HEK293 (cell line): Measurements from ENCODE around the gene CMAS.

Experiments used
- CTCF ChIA-PET: fragments of 350-600 bp; formaldehyde crosslinking; extraction: SDS; loops from one replicate; lab custom pipeline; 2021; ENCODE audit warnings: antibody characterized with exemption; lab: Yijun Ruan, JAX
- POLR2A ChIA-PET: fragments of 300-600 bp; formaldehyde crosslinking; extraction: SDS; loops from one replicate; lab custom pipeline; 2020; ENCODE audit warnings: antibody characterized with exemption, inconsistent platforms; lab: Yijun Ruan, JAX
- H3K27ac ChIP-seq: fragments of 200-500 bp; sonication (Bioruptor generic); 2 replicates; pipeline ENCODE4 v1.5.1; 2014; ENCODE audit warnings: low read depth, low read length, control low read depth, inconsistent platforms; ENCODE audit errors: extremely low read depth
- H3K36me3 ChIP-seq, 2 experiments: fragments of 200-500 bp in 1 of 2; sonication (Bioruptor generic) in 1 of 2; 1 replicate in 1 of 2; 2 replicates in 1 of 2; pipeline ENCODE4 v1.5.1; 2014 to 2017; ENCODE audit warnings: inconsistent platforms in 2 of 2, low read length in 2 of 2; ENCODE audit not compliant: control insufficient read depth in 2 of 2, insufficient read depth in 1 of 2
- H3K4me1 ChIP-seq: fragments of 200-500 bp; sonication (Bioruptor generic); 2 replicates; pipeline ENCODE4 v1.5.1; 2014; ENCODE audit warnings: mild to moderate bottlenecking, low read length, inconsistent platforms; ENCODE audit not compliant: control insufficient read depth, insufficient read depth
- H3K4me3 ChIP-seq: 2 replicates; pipeline ENCODE4 v1.5.1; 2011; ENCODE audit warnings: low read depth, mild to moderate bottlenecking, control low read depth, low read length, moderate library complexity
- H3K9me3 ChIP-seq: fragments of 200-500 bp; sonication (Bioruptor generic); 2 replicates; pipeline ENCODE4 v1.5.1; 2014; ENCODE audit warnings: low read depth, low read length, inconsistent platforms; ENCODE audit not compliant: control insufficient read depth, insufficient read depth
- CTCF ChIP-seq: fragments of 450-650 bp; formaldehyde crosslinking; IDR thresholded peaks from 2 replicates; pipeline ENCODE4 v1.5.1; 2016; ENCODE audit warnings: missing biosample characterization, missing genetic modification characterization
- ELK4 ChIP-seq: IDR thresholded peaks from 2 replicates; pipeline ENCODE4 v1.6.1; 2011; ENCODE audit warnings: mild to moderate bottlenecking, low read depth, low read length, borderline replicate concordance
- HOXC10 ChIP-seq: sonication (generic); formaldehyde crosslinking; IDR thresholded peaks from 2 replicates; pipeline ENCODE4 v1.8.1; 2023; ENCODE audit warnings: mild to moderate bottlenecking, missing genetic modification reagents
- RBAK ChIP-seq: fragments of 450-650 bp; formaldehyde crosslinking; IDR thresholded peaks from 2 replicates; pipeline ENCODE4 v1.5.1; 2016; ENCODE audit warnings: missing biosample characterization, missing genetic modification characterization
- SCRT2 ChIP-seq: fragments of 450-650 bp; formaldehyde crosslinking; IDR thresholded peaks from 2 replicates; pipeline ENCODE4 v1.5.1; 2016; ENCODE audit warnings: missing biosample characterization, missing genetic modification characterization
- SETDB1 ChIP-seq: IDR thresholded peaks from one replicate; pipeline ENCODE4 v1.6.1; 2017; ENCODE audit warnings: mild to moderate bottlenecking, low read length, moderate library complexity, mixed read lengths; ENCODE audit not compliant: insufficient read length
- TSHZ1 ChIP-seq: fragments of 450-650 bp; formaldehyde crosslinking; IDR thresholded peaks from 2 replicates; pipeline ENCODE4 v1.5.1; 2016; ENCODE audit warnings: missing biosample characterization, missing genetic modification characterization, borderline replicate concordance
- ZBTB26 ChIP-seq: fragments of 450-650 bp; formaldehyde crosslinking; optimal IDR thresholded peaks from 2 replicates; pipeline ENCODE3; 2016; ENCODE audit warnings: missing biosample characterization, mild to moderate bottlenecking, missing genetic modification characterization
- ZBTB49 ChIP-seq: fragments of 450-650 bp; formaldehyde crosslinking; IDR thresholded peaks from 2 replicates; pipeline ENCODE4 v1.5.1; 2016; ENCODE audit warnings: missing biosample characterization, missing genetic modification characterization, low read depth
- ZNF140 ChIP-seq: fragments of 450-650 bp; formaldehyde crosslinking; IDR thresholded peaks from 2 replicates; pipeline ENCODE4 v1.5.1; 2016; ENCODE audit warnings: missing biosample characterization, missing genetic modification characterization
- ZNF214 ChIP-seq: fragments of 450-650 bp; formaldehyde crosslinking; IDR thresholded peaks from 2 replicates; pipeline ENCODE4 v1.5.1; 2017; ENCODE audit warnings: missing biosample characterization, mild to moderate bottlenecking, missing genetic modification characterization, borderline replicate concordance
- ZNF423 ChIP-seq: fragments of 450-650 bp; formaldehyde crosslinking; IDR thresholded peaks from 2 replicates; pipeline ENCODE4 v1.5.1; 2016; ENCODE audit warnings: missing biosample characterization, missing genetic modification characterization
- ZNF449 ChIP-seq: fragments of 450-650 bp; formaldehyde crosslinking; IDR thresholded peaks from 2 replicates; pipeline ENCODE4 v1.5.1; 2017; ENCODE audit warnings: missing biosample characterization, mild to moderate bottlenecking, missing genetic modification characterization, moderate library complexity
- ZNF513 ChIP-seq: fragments of 450-650 bp; IDR thresholded peaks from 2 replicates; pipeline ENCODE4 v1.5.1; 2018; ENCODE audit warnings: missing biosample characterization, missing genetic modification characterization
- ZNF549 ChIP-seq: fragments of 450-650 bp; IDR thresholded peaks from 2 replicates; pipeline ENCODE4 v1.5.1; 2018; ENCODE audit warnings: missing biosample characterization, missing genetic modification characterization, mild to moderate bottlenecking, inconsistent platforms, moderate library complexity
- ZNF610 ChIP-seq: fragments of 450-650 bp; formaldehyde crosslinking; IDR thresholded peaks from 2 replicates; pipeline ENCODE4 v1.5.1; 2016; ENCODE audit warnings: missing biosample characterization, missing genetic modification characterization, borderline replicate concordance
- ZNF654 ChIP-seq: fragments of 450-650 bp; formaldehyde crosslinking; IDR thresholded peaks from 2 replicates; pipeline ENCODE4 v1.5.1; 2016; ENCODE audit warnings: low read depth, missing biosample characterization, missing genetic modification characterization
- ZNF692 ChIP-seq: fragments of 450-650 bp; formaldehyde crosslinking; IDR thresholded peaks from 2 replicates; pipeline ENCODE4 v1.5.1; 2016; ENCODE audit warnings: missing biosample characterization, missing genetic modification characterization
- ZSCAN30 ChIP-seq: fragments of 450-650 bp; IDR thresholded peaks from 2 replicates; pipeline ENCODE4 v1.5.1; 2018; ENCODE audit warnings: missing biosample characterization, mild to moderate bottlenecking, missing genetic modification characterization, moderate library complexity
- ZXDB ChIP-seq: fragments of 450-650 bp; formaldehyde crosslinking; IDR thresholded peaks from 2 replicates; pipeline ENCODE4 v1.5.1; 2016; ENCODE audit warnings: missing biosample characterization, missing genetic modification characterization

CMAS gene

GRCh38 chr12:21998295-21998694, 47.7 kb upstream of the CMAS start:
- Histone ChIP-seq H3K4me3 (no peak overlapping the region), H3K9me3 (no peaks in the 10 kb centered on the region), H3K4me1 (no peaks in the 10 kb centered on the region), H3K27ac (no peak overlapping the region), H3K36me3 (no peaks in the 10 kb centered on the region)
- ChIA-PET POLR2A (no interaction called here), CTCF (no interaction called here)
- TF ChIP-seq SETDB1: no peak
- no peak for TF ChIP-seq RBAK (tag by site-specific recombination)
- no peak for TF ChIP-seq ZNF654
- TF ChIP-seq ZNF423 (tag by site-specific recombination): no peak
- no peak for TF ChIP-seq ELK4
- TF ChIP-seq TSHZ1: no peak
- TF ChIP-seq ZXDB (tag by site-specific recombination): no peak
- TF ChIP-seq ZNF549 (tag by site-specific recombination): no peak
- no peak for TF ChIP-seq CTCF (tag by site-specific recombination)
- no peak for TF ChIP-seq ZBTB49 (tag by site-specific recombination)
- TF ChIP-seq SCRT2 (tag by site-specific recombination): no peak
- no peak for TF ChIP-seq ZNF692 (tag by site-specific recombination)
- no peak for TF ChIP-seq ZNF140 (tag by site-specific recombination)

GRCh38 chr12:21998782-21999181, 47.2 kb upstream of the CMAS start:
- CTCF ChIA-PET: interaction anchor here (1.3 kb wide), 1 partner anchor 9 kb away, joined by 4 read pairs; no protein-coding TSS in a partner anchor
- no peak for TF ChIP-seq HOXC10 (CRISPR knock-in tag)
- TF ChIP-seq ZNF214 (tag by site-specific recombination): no peak
- TF ChIP-seq ZNF449 (tag by site-specific recombination): no peak
- no peak for TF ChIP-seq ZSCAN30 (tag by site-specific recombination)
- TF ChIP-seq ZNF610 (tag by site-specific recombination): no peak
- no peak for TF ChIP-seq ZNF549 (tag by site-specific recombination)
- no peak for TF ChIP-seq ZBTB26 (tag by site-specific recombination)
- no peak for TF ChIP-seq ZNF513 (tag by site-specific recombination)
- no peak for TF ChIP-seq SETDB1

More at GRCh38 chr12:21998782-21999181, 47.2 kb upstream of the CMAS start:
- POLR2A ChIA-PET: no interaction called here
- Histone ChIP-seq H3K9me3 (no peaks in the 10 kb centered on the region), H3K36me3 (no peaks in the 10 kb centered on the region), H3K4me3 (no peak overlapping the region), H3K4me1 (no peaks in the 10 kb centered on the region), H3K27ac (no peak overlapping the region)
